Kidney capillary endothelial cell (primary cell): ENCODE data around the gene ABLIM1.

Experiments used
- DNase-seq: peaks from one replicate; pipeline ENCODE4 v3.0.0-alpha.2; 2018; ENCODE audit warnings: low spot score

Gene ABLIM1

GRCh38 chr10:114408112-114408967, 249.7 kb downstream of the ABLIM1 start:
- DNase-seq: no peak

- DNase-seq: no peak
These were observed 251.6 kb downstream of the ABLIM1 start for GRCh38 chr10:114406455-114406854.

- DNase-seq: no peak
These were observed 253.1 kb downstream of the ABLIM1 start for GRCh38 chr10:114405011-114405350.

GRCh38 chr10:114404171-114405010, 253.7 kb downstream of the ABLIM1 start, which contains the start of gene AFAP1L2:
TSS of gene AFAP1L2 (minus strand) at chr10:114404502. CDS start at chr10:114404455, 47 bp downstream.
- no peak for DNase-seq

- DNase-seq: no peak
These were observed 254.4 kb downstream of the ABLIM1 start for GRCh38 chr10:114403541-114404161.

GRCh38 chr10:114402871-114403540, 255.1 kb downstream of the ABLIM1 start:
- DNase-seq: no peak

- no peak for DNase-seq
These were observed 255.8 kb downstream of the ABLIM1 start for GRCh38 chr10:114402233-114402632.

GRCh38 chr10:114401195-114401791, 256.8 kb downstream of the ABLIM1 start:
- no peak for DNase-seq

GRCh38 chr10:114400091-114400490, 258.0 kb downstream of the ABLIM1 start:
- DNase-seq: no peak

GRCh38 chr10:114399576-114399975, 258.5 kb downstream of the ABLIM1 start:
- no peak for DNase-seq

- DNase-seq: no peak
These were observed 259.3 kb downstream of the ABLIM1 start for GRCh38 chr10:114398587-114399331.

GRCh38 chr10:114397651-114398145, 260.4 kb downstream of the ABLIM1 start:
- DNase-seq: no peak

GRCh38 chr10:114396464-114396863, 261.6 kb downstream of the ABLIM1 start:
- DNase-seq: no peak

GRCh38 chr10:114395366-114396022, 262.6 kb downstream of the ABLIM1 start:
- DNase-seq: no peak

GRCh38 chr10:114394531-114394930, 263.5 kb downstream of the ABLIM1 start:
- no peak for DNase-seq

- no peak for DNase-seq
These were observed 264.2 kb downstream of the ABLIM1 start for GRCh38 chr10:114393886-114394285.

- DNase-seq: no peak
These were observed 264.6 kb downstream of the ABLIM1 start for GRCh38 chr10:114393482-114393881.

- DNase-seq: no peak
These were observed 265.8 kb downstream of the ABLIM1 start for GRCh38 chr10:114392112-114392835.

- no peak for DNase-seq
These were observed 266.5 kb downstream of the ABLIM1 start for GRCh38 chr10:114391599-114391998.
